Measurements from ENCODE around the gene LRP3.
A peak's percentile ranks its signal among the peaks of the same experiment; 100 is the strongest.

LRP3 gene

DNA sequence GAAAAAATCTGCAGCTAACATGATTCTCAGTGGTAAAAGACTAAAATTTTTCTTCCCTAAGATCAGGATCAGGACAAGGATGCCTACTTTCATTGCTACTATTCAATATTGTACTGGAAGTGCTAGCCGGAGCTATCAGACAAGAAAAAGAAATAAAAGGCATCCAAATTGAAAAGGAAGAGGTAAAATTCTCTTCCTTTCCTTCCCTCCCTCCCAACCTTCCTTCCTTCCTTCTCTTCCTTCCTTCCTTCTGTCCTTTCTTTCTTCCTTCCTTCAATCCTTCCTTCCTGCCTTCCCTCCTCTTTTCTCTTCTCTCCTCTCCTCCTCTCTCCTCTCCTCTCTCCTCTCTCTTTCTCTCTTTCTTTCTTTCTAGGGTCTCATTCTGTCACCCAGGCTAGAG lies 26.7 kb upstream of the LRP3 start:
- DNase-seq (ENCODE audit: extremely low spot score) = no peak
- ChIA-PET POLR2A (no interaction called here), CTCF (no interaction called here)
- TF ChIP-seq FOXM1 (IDR thresholded peaks at IDR 0.05; ENCODE audit: borderline replicate concordance) (no peak), ARNT (IDR thresholded peaks at IDR 0.05) (no peak), SP1 (IDR thresholded peaks at IDR 0.05) (no peak), NFRKB (IDR thresholded peaks at IDR 0.05) (no peak)

GRCh38 chr19:33168528-33168927 lies 25.6 kb upstream of the LRP3 start:
- POLR2A ChIA-PET = no interaction called here
- CTCF ChIA-PET = no interaction called here
- no peak for TF ChIP-seq FOXM1 (IDR thresholded peaks at IDR 0.05; ENCODE audit: borderline replicate concordance)
- no peak for TF ChIP-seq NFRKB (IDR thresholded peaks at IDR 0.05)
- TF ChIP-seq, protein P1, sequence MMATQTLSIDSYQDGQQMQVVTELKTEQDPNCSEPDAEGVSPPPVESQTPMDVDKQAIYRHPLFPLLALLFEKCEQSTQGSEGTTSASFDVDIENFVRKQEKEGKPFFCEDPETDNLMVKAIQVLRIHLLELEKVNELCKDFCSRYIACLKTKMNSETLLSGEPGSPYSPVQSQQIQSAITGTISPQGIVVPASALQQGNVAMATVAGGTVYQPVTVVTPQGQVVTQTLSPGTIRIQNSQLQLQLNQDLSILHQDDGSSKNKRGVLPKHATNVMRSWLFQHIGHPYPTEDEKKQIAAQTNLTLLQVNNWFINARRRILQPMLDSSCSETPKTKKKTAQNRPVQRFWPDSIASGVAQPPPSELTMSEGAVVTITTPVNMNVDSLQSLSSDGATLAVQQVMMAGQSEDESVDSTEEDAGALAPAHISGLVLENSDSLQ (IDR thresholded peaks at IDR 0.05) = no peak
- TF ChIP-seq TARDBP (IDR thresholded peaks at IDR 0.05) = no peak
- TF ChIP-seq ARNT (IDR thresholded peaks at IDR 0.05) = no peak
- DNase-seq (ENCODE audit: extremely low spot score) = no peak

DNA sequence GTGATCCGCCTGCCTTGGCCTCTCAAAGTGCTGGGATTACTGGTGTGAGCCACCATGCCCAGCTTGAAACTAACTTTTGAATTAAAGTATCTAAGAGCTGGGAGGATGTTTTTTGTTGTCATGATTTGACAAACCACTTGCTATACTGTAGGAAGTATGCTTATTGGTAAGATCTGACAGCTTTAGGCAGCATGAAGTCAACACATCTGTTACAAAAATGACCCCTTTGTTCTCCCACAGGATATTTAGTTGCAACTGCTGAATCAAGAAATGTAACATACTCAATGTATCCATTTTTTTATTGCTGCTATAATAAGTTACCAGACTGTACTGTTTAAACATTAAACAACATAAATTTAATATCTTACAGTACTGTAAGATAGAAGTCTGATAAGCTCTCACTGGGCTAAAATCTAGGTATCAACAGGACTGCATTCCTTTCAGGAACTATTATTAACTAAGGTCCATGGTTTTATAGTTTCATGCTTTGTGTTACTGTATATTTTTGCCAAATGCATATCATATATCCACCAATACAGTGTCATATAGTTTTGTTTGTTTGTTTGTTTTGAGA lies 22.8 kb upstream of the LRP3 start:
- TF ChIP-seq LEF1 (IDR thresholded peaks at IDR 0.05; ENCODE audit: borderline replicate concordance) (no peak), HDGF (IDR thresholded peaks at IDR 0.05; ENCODE audit: borderline replicate concordance) (no peak), L3MBTL2 (conservative IDR thresholded peaks at IDR 0.05) (no peak), FOXA1 (IDR thresholded peaks at IDR 0.05) (no peak), SP1 (IDR thresholded peaks at IDR 0.05) (no peak), NFRKB (IDR thresholded peaks at IDR 0.05) (no peak)
- TF ChIP-seq, protein P1 (IDR thresholded peaks at IDR 0.05) = no peak
- DNase-seq (ENCODE audit: extremely low spot score) = no peak
- ChIA-PET POLR2A (no interaction called here), CTCF (no interaction called here)

DNA sequence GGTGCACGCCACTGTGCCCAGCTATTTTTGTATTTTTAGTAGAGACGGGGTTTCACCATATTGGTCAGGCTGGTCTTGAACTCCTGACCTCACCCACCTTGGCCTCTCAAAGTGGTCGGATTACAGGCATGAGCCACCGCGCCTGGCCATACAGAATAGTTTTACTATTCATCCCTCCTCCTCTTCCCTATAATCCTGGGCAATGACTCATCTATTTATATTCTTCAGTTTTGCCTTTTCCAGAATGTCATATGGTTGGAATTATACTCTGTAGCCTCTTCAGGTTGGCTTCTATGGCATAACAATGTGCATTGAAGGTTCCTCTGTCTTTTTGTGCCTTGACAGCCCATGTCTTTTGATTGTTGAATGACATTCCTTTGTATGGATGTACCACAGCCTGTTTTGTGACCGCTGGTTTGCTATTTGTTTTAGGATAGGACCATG lies 22.2 kb upstream of the LRP3 start:
- DNase-seq (ENCODE audit: extremely low spot score) = no peak
- TF ChIP-seq SUZ12 (IDR thresholded peaks at IDR 0.05) (no peak), FOXM1 (IDR thresholded peaks at IDR 0.05; ENCODE audit: borderline replicate concordance) (no peak), L3MBTL2 (conservative IDR thresholded peaks at IDR 0.05) (no peak)
- TF ChIP-seq, protein P1 (IDR thresholded peaks at IDR 0.05) = no peak
- ChIA-PET POLR2A (no interaction called here), CTCF (interaction anchor here (1.0 kb wide), 1 partner anchor 12 kb away, joined by 6 read pairs; no protein-coding TSS in a partner anchor)

GRCh38 chr19:33174186-33174585 lies 19.9 kb upstream of the LRP3 start:
- CTCF ChIA-PET = interaction anchor here (1.3 kb wide), 1 partner anchor 10 kb away, joined by 6 read pairs; no protein-coding TSS in a partner anchor
- POLR2A ChIA-PET = interaction anchor here (1.0 kb wide), 1 partner anchor 12 kb away, joined by 4 read pairs; no protein-coding TSS in a partner anchor
- DNase-seq (ENCODE audit: extremely low spot score) = no peak
- TF ChIP-seq SP1 (IDR thresholded peaks at IDR 0.05) (no peak), CTBP1 (IDR thresholded peaks at IDR 0.05; ENCODE audit: borderline replicate concordance) (no peak), FOXK2 (IDR thresholded peaks at IDR 0.05) (no peak), LEF1 (IDR thresholded peaks at IDR 0.05; ENCODE audit: borderline replicate concordance) (no peak), TARDBP (IDR thresholded peaks at IDR 0.05) (no peak), FOXA1 (IDR thresholded peaks at IDR 0.05) (no peak), ARNT (IDR thresholded peaks at IDR 0.05) (no peak), NFRKB (IDR thresholded peaks at IDR 0.05) (no peak), BHLHE40 (IDR thresholded peaks at IDR 0.05; ENCODE audit: borderline replicate concordance) (no peak), L3MBTL2 (conservative IDR thresholded peaks at IDR 0.05) (no peak), FOXM1 (IDR thresholded peaks at IDR 0.05; ENCODE audit: borderline replicate concordance) (no peak), SUZ12 (IDR thresholded peaks at IDR 0.05) (no peak), ZNF384 (IDR thresholded peaks at IDR 0.05) (no peak)
- TF ChIP-seq, protein P1 (IDR thresholded peaks at IDR 0.05) = no peak

DNA sequence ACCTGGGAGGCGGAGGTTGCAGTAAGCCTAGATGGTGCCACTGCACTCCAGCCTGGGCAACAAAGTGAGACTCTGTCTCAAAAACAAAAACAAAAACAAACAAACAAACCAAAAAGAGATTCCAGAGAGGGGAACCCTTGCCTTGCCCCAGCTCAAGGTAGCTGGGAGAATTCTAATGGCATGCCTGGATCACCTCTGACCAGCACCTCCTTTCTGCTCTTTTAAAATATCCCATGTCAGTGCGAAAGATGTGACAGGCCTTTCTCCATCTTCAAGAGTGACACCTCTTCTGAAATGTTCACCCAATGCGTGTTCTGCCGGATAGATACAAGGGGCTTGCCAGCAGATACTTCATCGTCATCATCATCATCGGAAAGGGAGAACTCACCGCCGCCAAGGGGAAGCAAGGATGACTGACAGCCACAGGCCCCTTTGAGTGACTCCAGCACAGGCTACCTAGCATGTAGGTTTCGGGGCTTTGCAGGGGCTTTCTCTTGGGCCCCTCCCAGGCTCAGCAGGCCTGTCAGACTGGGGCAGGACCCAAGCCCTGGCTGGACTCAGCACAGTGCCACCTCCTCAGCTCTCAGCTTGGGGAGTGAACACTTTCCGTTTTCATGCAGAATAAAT lies 18.9 kb upstream of the LRP3 start:
- TF ChIP-seq, protein P1 (IDR thresholded peaks at IDR 0.05) = peak; percentile 44; the same call in 1 of the 2 replicates
- no peak for TF ChIP-seq FOXA1 (IDR thresholded peaks at IDR 0.05)
- DNase-seq (ENCODE audit: extremely low spot score) = no peak
- POLR2A ChIA-PET = interaction anchor here (1.0 to 2.6 kb wide), 4 partner anchors 15 to 98 kb away, joined by 3 to 23 read pairs (median 8); no protein-coding TSS in a partner anchor
- CTCF ChIA-PET = interaction anchor here (0.5 to 1.4 kb wide), 4 partner anchors 9 to 134 kb away, joined by 3 to 6 read pairs (median 3); no protein-coding TSS in a partner anchor

Measured in HEK293T (cell line).